ENCODE results near the gene SPACDR.
"Not testable (repeated sequence)": the region's sequence is repeated elsewhere in the genome, so short reads cannot be mapped to it uniquely, and the experiment has no call there.

The SPACDR gene

GRCh38 chr7:100464210-100464660 lies at the start of gene SPACDR:
Gene SPACDR (minus strand): TSS chr7:100464260. CDS start chr7:100464025, 235 bp downstream.
- no peak for DNase-seq

GRCh38 chr7:100513212-100513810 lies 49.3 kb upstream of the SPACDR start:
- DNase-seq: no peak

- no peak for DNase-seq
Observed at GRCh38 chr7:100510437-100511239, 46.6 kb upstream of the SPACDR start.

- DNase-seq: no peak
Observed at GRCh38 chr7:100509231-100509630, 45.2 kb upstream of the SPACDR start.

- peak; percentile 10 for DNase-seq
Observed at GRCh38 chr7:100506356-100506923, 42.4 kb upstream of the SPACDR start.

GRCh38 chr7:100504887-100505611 lies 41.0 kb upstream of the SPACDR start:
- no peak for DNase-seq

- not testable (repeated sequence) for DNase-seq
Observed at GRCh38 chr7:100504031-100504430, 40.0 kb upstream of the SPACDR start.

- DNase-seq: not testable (repeated sequence)
Observed at GRCh38 chr7:100500743-100501142, 36.7 kb upstream of the SPACDR start.

- no peak for DNase-seq
Observed at GRCh38 chr7:100496509-100496908, 32.4 kb upstream of the SPACDR start.

- DNase-seq: peak; percentile 17
Observed at GRCh38 chr7:100493476-100494264, 29.6 kb upstream of the SPACDR start.

GRCh38 chr7:100492738-100493475 lies 28.8 kb upstream of the SPACDR start:
- no peak for DNase-seq

- DNase-seq: no peak
Observed at GRCh38 chr7:100491192-100491578, 27.1 kb upstream of the SPACDR start.

GRCh38 chr7:100490483-100491191 lies 26.6 kb upstream of the SPACDR start:
- no peak for DNase-seq

- peak; percentile 96 for DNase-seq
Observed at GRCh38 chr7:100489824-100490223, 25.8 kb upstream of the SPACDR start.

- DNase-seq: no peak
Observed at GRCh38 chr7:100489121-100489520, 25.1 kb upstream of the SPACDR start.

- no peak for DNase-seq
Observed at GRCh38 chr7:100488333-100489095, 24.5 kb upstream of the SPACDR start.

GRCh38 chr7:100486753-100487446 lies 22.8 kb upstream of the SPACDR start:
- DNase-seq: peak; percentile 22

GRCh38 chr7:100486111-100486636 lies 22.1 kb upstream of the SPACDR start:
- DNase-seq: no peak

GRCh38 chr7:100485471-100485876 lies 21.4 kb upstream of the SPACDR start:
- DNase-seq: no peak
